Stimulated activated CD8-positive, alpha-beta memory T cell treated with anti-CD3 and anti-CD28 coated beads, Interleukin-4, amount 100 ng/mL, for 1 hour (primary cell): ENCODE data around the gene HDAC4.

Source experiments
- DNase-seq, 2 donors: peaks; one replicate each; pipeline ENCODE4 v3.0.0-alpha.2; 2020; ENCODE audit warnings: low read depth in 2 of 2, low spot score in 1 of 2

HDAC4 gene

DNA sequence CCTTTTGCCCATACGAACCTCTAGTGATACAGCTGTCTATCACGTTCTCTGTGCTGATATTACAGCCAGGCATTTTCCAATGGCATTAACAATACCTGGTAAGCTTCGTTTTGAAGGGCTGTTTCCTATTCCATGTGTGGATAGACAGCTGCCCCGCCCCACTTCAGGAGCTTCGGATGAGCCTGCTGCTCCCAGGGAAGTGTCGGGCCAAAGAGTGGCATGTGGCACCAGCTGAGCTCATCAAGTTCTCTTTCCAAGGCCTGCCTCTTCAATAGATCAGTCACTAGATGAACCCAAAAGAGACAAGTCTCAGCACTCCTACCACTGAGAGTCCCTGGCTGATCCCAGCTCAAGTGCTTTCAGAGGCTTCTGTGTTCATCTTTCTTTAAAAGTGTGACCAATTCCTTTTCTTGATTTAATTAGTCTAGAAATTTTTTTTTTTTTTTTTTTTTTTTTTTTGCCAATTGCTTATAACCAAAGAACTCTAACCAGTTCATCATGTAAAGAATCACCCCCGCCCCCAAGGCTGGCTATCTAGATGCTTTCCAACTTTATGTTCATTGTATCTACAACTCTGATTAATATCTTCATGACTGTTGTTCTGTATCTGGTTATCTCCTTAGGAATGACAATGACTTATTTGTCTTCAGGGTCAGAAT, 46.6 kb downstream of the HDAC4 start:
- DNase-seq = no peak

DNA sequence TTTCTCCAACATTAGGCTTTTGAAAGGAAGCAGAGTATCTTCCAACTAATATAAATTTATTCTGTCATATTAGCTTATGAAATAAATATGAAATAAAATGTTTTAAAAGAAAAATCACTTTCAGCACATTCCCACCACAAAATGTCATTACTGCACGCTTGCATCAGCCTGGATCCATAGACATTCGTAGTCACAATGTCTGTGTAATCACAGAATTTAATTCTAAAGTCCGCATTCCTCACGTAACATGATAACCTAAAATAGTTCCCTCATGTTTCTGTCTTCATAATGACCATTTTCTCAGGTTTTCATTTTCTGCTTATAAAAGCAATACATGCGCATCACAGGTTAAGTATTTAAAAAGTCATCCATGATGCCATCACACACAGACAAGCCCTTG, 47.1 kb downstream of the HDAC4 start:
- DNase-seq = no peak

DNA sequence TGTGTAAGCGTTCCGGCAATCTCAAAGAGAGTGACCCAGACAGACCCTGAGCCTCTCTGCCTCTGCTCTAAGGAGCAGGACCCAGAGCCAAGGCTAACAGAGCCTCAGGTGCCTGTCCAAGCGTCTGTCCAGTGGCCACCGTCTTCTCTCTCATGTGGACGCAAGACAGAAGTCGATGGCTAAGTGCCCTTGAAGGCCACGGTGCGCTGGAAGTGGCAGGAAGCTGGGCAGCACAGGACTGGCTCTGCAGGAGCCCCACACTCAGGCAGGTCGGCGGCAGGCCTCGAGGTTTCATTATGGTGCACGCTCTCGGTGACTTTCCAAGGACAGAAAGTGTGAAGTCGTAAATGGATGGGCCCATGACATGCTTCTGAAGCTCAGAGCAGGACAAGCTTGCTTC, 49.1 kb downstream of the HDAC4 start:
- DNase-seq = no peak

- DNase-seq = no peak
Measured at GRCh38 chr2:239349453-239350135, 51.2 kb downstream of the HDAC4 start.

DNA sequence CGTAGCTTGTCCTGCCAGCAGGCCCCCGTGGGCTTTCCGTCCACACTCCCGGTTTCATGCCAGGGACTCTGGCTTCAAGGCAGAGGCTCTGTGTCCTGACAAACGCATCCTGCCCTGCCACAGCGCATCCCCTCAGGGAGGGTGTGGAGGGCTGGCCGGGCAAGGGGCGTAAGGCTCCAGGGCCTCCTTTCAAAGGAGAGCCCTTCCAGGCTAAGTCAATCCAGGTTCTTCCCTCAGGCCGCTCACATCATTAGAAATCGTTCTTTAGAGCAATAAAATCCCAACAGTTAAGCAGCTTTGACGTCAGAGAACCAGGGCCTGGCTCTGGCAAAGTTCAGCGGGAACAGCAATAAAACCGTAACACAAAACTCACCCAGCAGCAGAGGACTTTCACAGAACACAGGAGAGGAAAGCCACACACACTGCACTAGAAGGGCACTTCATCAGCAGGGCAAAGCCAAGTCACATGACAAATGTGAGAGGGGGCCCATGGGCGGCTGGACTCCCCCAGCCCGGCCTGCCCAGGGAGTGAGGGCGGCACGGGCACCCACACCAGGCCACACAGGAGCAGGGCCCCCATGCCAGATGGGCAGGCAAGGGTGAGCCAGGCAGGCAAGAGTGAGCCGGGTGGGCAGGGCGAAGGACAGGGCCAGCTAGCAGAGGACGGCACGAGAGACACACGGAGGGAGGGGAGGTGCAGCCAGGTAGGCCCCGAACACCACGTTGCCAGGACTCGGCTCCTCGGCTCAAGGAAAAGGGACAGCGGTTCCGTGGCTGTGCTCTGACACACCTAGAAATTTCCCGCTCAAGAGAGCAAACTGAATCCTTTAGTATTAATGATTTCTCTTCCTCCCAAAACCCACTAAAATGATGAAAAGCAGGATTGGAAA, 52.0 kb downstream of the HDAC4 start:
- no peak for DNase-seq

GRCh38 chr2:239346676-239347075, 54.1 kb downstream of the HDAC4 start:
- DNase-seq = no peak

DNA sequence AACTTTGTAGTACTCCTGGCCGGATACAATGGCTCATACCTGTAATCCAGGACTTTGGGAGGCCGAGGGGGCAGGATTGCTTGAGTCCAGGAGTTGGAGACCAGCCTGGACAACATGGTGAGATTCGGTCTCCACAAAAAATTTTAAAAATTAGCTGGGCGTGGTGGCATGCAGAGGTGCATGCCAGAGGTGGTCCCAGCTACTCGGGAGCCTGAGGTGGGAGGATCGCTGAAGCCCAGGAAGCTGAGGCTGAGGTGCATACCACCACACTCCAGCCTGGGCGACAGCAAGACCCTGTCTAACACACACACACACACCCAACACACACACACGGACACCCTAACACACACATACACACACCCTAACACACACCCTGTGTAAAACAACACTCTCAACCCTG, 55.6 kb downstream of the HDAC4 start:
- DNase-seq = no peak

DNA sequence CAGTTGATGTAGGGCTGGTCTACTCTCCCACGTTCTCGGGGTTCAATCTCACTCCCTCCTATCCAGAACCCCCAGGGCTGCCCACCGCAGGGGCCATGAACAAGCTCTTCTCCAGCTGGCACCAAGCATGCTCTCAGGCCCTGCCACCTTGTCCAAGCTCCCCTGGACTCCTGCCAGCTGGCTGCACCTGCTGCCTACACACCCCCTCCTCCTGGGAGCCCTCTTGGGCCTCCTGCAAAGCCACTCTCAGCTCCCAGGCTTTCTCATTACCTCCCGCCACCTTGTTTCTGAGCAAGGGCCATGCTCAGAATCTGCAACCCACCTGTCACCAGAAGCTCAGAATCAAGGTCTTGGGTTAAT, 56.0 kb downstream of the HDAC4 start:
- no peak for DNase-seq

DNA sequence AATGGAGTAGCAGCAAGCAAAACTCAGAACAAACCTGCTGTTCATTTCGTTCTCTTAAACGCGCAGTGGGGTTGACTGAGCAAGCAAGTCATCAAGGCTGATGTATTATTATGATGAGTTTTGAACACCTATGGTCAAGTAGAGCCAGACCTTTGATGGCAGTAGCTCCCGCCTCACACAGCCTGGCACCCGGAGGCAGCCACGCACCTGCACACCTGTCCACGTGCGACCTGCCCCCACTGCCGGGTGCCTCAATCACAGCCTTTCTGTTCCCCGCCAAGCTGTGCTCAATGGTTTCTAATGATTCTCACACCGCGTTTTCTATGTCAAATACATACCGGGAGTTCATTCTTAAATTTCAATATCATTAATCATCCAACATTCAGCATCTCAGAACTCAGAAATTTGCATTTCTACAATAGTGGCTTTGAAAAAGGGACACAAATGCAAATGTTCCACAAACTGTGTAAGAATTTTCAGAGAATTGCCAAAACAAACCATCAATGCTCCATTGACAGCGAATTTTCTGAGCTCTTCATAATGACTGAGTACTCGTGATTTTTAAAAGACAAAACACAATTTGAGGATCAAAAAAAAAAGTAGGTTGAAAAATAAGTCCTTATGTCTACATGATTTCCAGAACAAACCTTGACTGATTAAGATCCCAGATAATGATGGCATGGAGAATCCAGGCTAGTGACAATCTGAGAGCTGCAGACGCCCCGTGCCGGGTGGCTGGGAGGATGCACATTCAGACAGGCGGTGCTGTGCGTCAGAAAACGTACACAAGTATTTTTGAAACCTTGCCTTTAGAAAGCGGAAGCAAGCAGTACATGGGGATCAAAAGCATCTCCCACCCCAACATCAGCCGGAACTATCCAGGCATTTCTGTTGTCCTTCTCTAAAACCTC, 56.6 kb downstream of the HDAC4 start:
- DNase-seq = no peak

GRCh38 chr2:239343460-239343859, 57.4 kb downstream of the HDAC4 start:
- DNase-seq = no peak

DNA sequence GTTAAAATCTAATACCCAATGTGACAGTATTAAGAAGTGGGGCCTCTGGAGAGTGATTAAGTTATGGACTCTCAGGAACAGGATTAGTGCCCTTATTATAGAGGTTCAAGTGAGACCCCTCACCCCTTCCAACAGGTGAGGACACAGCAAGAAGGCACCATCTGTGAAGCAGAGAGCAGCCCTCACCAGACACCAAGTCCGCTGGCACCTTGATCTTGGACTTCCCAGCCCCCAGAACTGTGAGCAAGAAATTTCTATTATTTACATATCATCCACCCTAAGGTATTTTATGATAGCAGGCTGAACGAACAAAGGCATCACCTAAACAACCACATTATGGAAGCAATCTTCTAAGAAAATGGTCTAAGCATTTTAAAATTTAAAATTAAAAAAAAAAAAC, 59.0 kb downstream of the HDAC4 start:
- DNase-seq = no peak

- no peak for DNase-seq
Measured at GRCh38 chr2:239341146-239341732, 59.6 kb downstream of the HDAC4 start.

DNA sequence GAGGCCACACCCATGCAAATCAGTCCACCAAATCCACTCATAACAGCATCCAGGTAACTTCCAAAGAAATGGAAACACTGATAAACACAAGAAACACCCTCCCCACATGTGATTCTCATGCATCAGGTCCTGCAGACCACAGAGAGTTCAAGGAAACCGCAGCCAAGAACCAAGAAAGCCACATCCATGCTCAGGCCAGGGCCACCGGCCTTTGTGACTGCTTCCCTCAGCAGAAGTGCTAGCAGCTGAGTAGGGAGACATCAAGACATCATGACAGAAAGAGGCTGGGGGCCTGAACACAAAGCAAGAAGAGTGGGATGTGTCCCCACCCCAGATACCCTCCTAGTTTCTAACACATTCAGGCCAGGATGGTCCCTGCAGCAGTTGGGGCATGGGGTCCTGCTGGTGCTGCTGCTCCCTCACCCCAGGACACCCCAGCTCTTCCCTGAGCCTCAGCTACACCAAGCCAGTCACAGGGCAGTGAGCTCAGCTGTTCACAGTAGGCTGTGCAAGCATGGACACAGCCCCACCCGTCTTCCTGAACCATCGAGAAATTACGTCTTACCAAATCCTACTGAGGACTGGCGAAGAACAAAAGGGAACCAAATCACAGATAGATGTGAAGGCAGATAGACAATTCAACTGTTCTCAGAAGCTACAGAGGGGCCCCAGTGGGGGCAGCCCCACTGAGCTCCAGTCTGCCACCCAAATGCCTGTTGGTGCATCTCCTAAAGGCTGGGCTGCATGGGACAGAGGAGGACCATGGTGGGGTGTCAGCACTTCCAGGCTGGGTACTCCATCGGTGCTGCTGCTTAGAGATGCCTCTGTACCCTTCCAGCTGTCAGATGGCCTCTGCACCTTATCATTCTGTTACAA, 60.9 kb downstream of the HDAC4 start:
- no peak for DNase-seq

- no peak for DNase-seq
Measured at GRCh38 chr2:239339241-239339640, 61.6 kb downstream of the HDAC4 start.

GRCh38 chr2:239337877-239338484, 62.8 kb downstream of the HDAC4 start:
- no peak for DNase-seq

DNA sequence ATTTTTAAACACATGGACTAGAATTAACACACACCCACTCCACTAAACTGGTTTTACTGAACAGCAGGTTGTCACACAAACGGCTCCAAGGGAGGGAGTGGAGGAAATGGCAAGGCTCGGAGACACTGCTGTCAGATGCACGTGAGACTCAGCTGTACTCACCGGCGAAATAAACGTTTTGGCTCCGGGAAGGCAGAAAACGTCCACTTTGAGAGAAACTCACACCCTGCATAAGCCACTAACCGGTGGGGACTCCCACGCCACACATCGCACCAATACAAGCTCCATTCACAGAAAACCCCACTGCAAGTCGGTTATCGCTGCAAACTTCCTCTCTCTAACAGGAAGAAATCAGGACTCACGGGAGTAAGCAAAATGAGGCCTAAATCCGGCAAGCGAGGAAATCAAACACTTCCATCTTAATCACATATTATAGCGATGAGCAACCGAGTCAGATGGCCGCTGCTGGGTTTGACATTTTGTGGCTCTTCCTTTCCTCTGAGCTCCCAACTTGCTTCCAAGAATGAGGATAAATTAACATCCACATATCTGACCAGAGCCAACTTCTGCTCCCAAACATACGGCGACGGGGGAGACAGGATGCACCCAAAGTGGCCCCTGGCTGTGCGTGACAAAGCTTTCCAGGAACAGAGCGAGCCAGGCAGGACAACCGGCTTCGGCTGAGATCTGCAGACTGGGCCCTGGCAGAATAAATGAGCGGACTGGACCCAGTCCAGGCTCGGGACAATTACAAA, 63.5 kb downstream of the HDAC4 start:
- DNase-seq = no peak

DNA sequence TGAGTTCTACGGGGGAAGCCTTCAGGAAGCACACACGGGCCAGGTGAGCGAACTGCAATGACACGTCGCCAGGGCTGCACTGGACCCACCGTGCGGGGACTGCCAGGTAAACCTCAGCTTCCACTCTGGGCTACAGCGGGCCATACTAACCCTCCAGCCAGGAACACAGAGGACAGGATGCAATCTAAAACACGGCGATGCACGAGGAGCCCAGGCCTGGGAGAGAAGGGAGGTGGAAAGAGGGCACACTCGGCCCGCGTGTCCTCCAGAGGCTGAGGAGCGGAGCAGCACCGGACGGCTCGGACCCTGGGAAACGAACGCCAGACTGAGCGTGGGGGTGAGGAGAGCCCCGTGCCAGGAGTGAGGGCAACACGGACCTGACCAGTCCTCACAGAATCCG, 69.3 kb downstream of the HDAC4 start:
- DNase-seq = no peak

GRCh38 chr2:239330836-239331235, 70.0 kb downstream of the HDAC4 start:
- no peak for DNase-seq
